HCT116 (cell line): ENCODE measurements around the gene AFAP1L1. TPM values are rescaled to one million over a fixed set of nuclear protein-coding genes. Genes with fewer than 3 reads are reported as not detected.
"Not testable (repeated sequence)": the region's sequence is repeated elsewhere in the genome, so short reads cannot be mapped to it uniquely, and the experiment has no call there.

Experiments
- ATAC-seq: fragments of 200-7000 bp; cut with Tn5 transposase; 2 replicates; pipeline ENCODE4 v1.9.1; 2020; ENCODE audit warnings: mild to moderate bottlenecking, moderate library complexity
- BruUV-seq: library from RNA; stranded (reverse); fragments of 400-500 nt; replicated peaks from 2 replicates; lab custom pipeline; 2021; lab: Mats Ljungman, UMichigan
- CTCF ChIA-PET: fragments of 300-600 bp; sonication (Branson Sonifier 250); formaldehyde crosslinking; loops from one replicate; lab custom pipeline; 2021; ENCODE audit warnings: antibody characterized with exemption; lab: Charles Lee
- POLR2A ChIA-PET: fragments of 300-600, 350-600 bp; sonication (Branson Sonifier 250); formaldehyde crosslinking; loops from one replicate; lab custom pipeline; 2021; ENCODE audit warnings: antibody characterized with exemption; lab: Charles Lee
- RAD21 ChIA-PET, 2 experiments: fragments of 300-600 bp; sonication (Branson Sonifier 250); formaldehyde crosslinking; loops; one replicate each; lab custom pipeline; 2023; ENCODE audit warnings: low total read pairs in 2 of 2; ENCODE audit not compliant: uncharacterized antibody in 2 of 2, unreplicated experiment in 2 of 2, low non-redundant PET in 1 of 2; lab: Charles Lee
- DNase-seq: peaks from one replicate; pipeline ENCODE4 v3.0.0-alpha.2; 2010; ENCODE audit warnings: low read depth, low spot score
- H2AFZ ChIP-seq: fragments of 200-600 bp; shearing (Covaris generic), sonication (generic); 2 replicates; pipeline ENCODE4 v1.6.1; 2017; ENCODE audit warnings: low read depth, mixed run types, mixed read lengths, antibody characterized with exemption, low read length; ENCODE audit not compliant: poor library complexity, severe bottlenecking
- H3K27ac ChIP-seq: 2 replicates; pipeline ENCODE4 v1.5.1; 2012; ENCODE audit warnings: low read depth, low read length
- H3K27me3 ChIP-seq: fragments of 200-600 bp; sonication (generic); 2 replicates; pipeline ENCODE4 v1.6.1; 2016; ENCODE audit warnings: mixed run types, low read length, mixed read lengths; ENCODE audit not compliant: insufficient read depth
- H3K36me3 ChIP-seq, 2 experiments: fragments of 200-500 bp in 1 of 2; fragments of 200-600 bp in 1 of 2; sonication (Bioruptor generic) in 1 of 2; sonication (generic) in 1 of 2; 2 replicates each; pipeline versions ENCODE4 v1.5.1 to v1.6.1; 2014 to 2016; ENCODE audit warnings: low read length in 2 of 2, inconsistent platforms in 1 of 2, mixed read lengths in 1 of 2, mixed run types in 1 of 2; ENCODE audit not compliant: insufficient read depth in 2 of 2, control insufficient read depth in 1 of 2
- H3K4me1 ChIP-seq, 2 experiments: fragments of 200-600 bp in 1 of 2; sonication (generic) in 1 of 2; 2 replicates each; pipeline versions ENCODE4 v1.5.1 to v1.6.1; 2012 to 2017; ENCODE audit warnings: low read length in 2 of 2, inconsistent platforms in 1 of 2, mild to moderate bottlenecking in 1 of 2, mixed read lengths in 1 of 2, mixed run types in 1 of 2, moderate library complexity in 1 of 2; ENCODE audit not compliant: insufficient read depth in 2 of 2, control insufficient read depth in 1 of 2
- H3K4me2 ChIP-seq: fragments of 200-600 bp; sonication (generic); 2 replicates; pipeline ENCODE4 v1.6.1; 2017; ENCODE audit warnings: mixed run types, low read length, mixed read lengths
- H3K4me3 ChIP-seq, 2 experiments: fragments of 200-600 bp in 1 of 2; sonication (generic) in 1 of 2; replicated peaks in 1 of 2; 2 replicates each; pipeline ENCODE4 v1.5.1; 2011 to 2016; ENCODE audit warnings: low read length in 2 of 2, control low read depth in 1 of 2, low read depth in 1 of 2, mild to moderate bottlenecking in 1 of 2, mixed read lengths in 1 of 2, mixed run types in 1 of 2
- H3K79me2 ChIP-seq: fragments of 200-600 bp; sonication (generic); 2 replicates; pipeline ENCODE4 v1.6.1; 2017; ENCODE audit warnings: mild to moderate bottlenecking, mixed run types, low read length, moderate library complexity, mixed read lengths; ENCODE audit not compliant: insufficient read depth
- H3K9ac ChIP-seq: fragments of 200-600 bp; sonication (generic); 2 replicates; pipeline ENCODE4 v1.6.1; 2016; ENCODE audit warnings: low read length, mixed read lengths
- H3K9me2 ChIP-seq: fragments of 200-600 bp; sonication (generic), shearing (Covaris generic); 2 replicates; pipeline ENCODE4 v1.6.1; 2017; ENCODE audit warnings: mixed run types, mild to moderate bottlenecking, moderate library complexity; ENCODE audit not compliant: insufficient read depth
- H3K9me3 ChIP-seq, 2 experiments: fragments of 200-500 bp in 1 of 2; fragments of 200-600 bp in 1 of 2; sonication (Bioruptor generic) in 1 of 2; sonication (generic) in 1 of 2; 2 replicates each; pipeline ENCODE4 v1.6.1; 2014 to 2017; ENCODE audit warnings: low read length in 2 of 2, mixed read lengths in 2 of 2, inconsistent platforms in 1 of 2, low read depth in 1 of 2, mild to moderate bottlenecking in 1 of 2, mixed run types in 1 of 2, moderate library complexity in 1 of 2; ENCODE audit not compliant: control insufficient read depth in 1 of 2, insufficient read depth in 1 of 2
- H4K20me1 ChIP-seq: fragments of 200-600 bp; sonication (generic), shearing (Covaris generic); 2 replicates; pipeline ENCODE4 v1.6.1; 2017; ENCODE audit warnings: mixed run types, mild to moderate bottlenecking, moderate library complexity; ENCODE audit not compliant: insufficient read depth
- CTCF ChIP-seq, 3 experiments: fragments of 200-600 bp in 1 of 3; sonication (generic) in 1 of 3; IDR thresholded peaks in 2 of 3; conservative IDR thresholded peaks in 1 of 3; 2 replicates each; pipeline ENCODE4 v1.5.1; 2012 to 2017; ENCODE audit warnings: low read depth in 2 of 3, low read length in 2 of 3, antibody characterized with exemption in 1 of 3, borderline replicate concordance in 1 of 3, control low read depth in 1 of 3, mild to moderate bottlenecking in 1 of 3, mixed read lengths in 1 of 3, mixed run types in 1 of 3, moderate library complexity in 1 of 3; ENCODE audit not compliant: insufficient read depth in 1 of 3
- ELF1 ChIP-seq: IDR thresholded peaks from 2 replicates; pipeline ENCODE4 v1.6.1; 2012; ENCODE audit warnings: low read depth, borderline replicate concordance
- JUND ChIP-seq: IDR thresholded peaks from 2 replicates; pipeline ENCODE4 v1.6.1; 2012
- MAX ChIP-seq: IDR thresholded peaks from 2 replicates; pipeline ENCODE4 v1.6.1; 2012
- REST ChIP-seq: IDR thresholded peaks from 2 replicates; pipeline ENCODE4 v1.6.1; 2012; ENCODE audit warnings: low read depth
- TCF7L2 ChIP-seq: IDR thresholded peaks from 2 replicates; pipeline ENCODE4 v1.7.0; 2011; ENCODE audit warnings: borderline replicate concordance, inconsistent platforms; ENCODE audit not compliant: insufficient read depth, insufficient read length; ENCODE audit errors: extremely low read depth
- ZFX ChIP-seq: fragments of 450-650 bp; IDR thresholded peaks from 2 replicates; pipeline ENCODE4 v1.6.1; 2017
- intact Hi-C: fragments of 100-400 bp; cut with micrococcal nuclease; formaldehyde crosslinking; loops from 2 replicates; pipeline ENCODE4 v1.10.0; 2022
- total RNA-seq: library from RNA; stranded (reverse); gene quantifications from one replicate; pipeline ENCODE4 v1.2.1, GENCODE V29; 2021; ENCODE audit not compliant: unreplicated experiment
- TF ChIP-seq, protein P1 (sequence below): IDR thresholded peaks from 2 replicates; pipeline ENCODE4 v1.6.1; 2012

AFAP1L1 gene
- total RNA-seq, 1 experiment from 2014 or later, result 4.3 TPM

GRCh38 chr5:149389552-149390495, 118.2 kb downstream of the AFAP1L1 start:
- CTCF ChIA-PET, result interaction anchor here (1.1 to 1.3 kb wide), 3 partner anchors 8 to 66 kb away, joined by 3 to 6 read pairs (median 3); no protein-coding TSS in a partner anchor
- intact Hi-C loops, result no loop called here
- Histone ChIP-seq H3K27ac (no peak overlapping the region), H3K9me2 (no peaks in the 10 kb centered on the region), H3K9ac (no peak overlapping the region), H3K4me3 (no peak overlapping the region), H3K27me3 (no peaks in the 10 kb centered on the region), H3K9me3 (no peaks in the 10 kb centered on the region), H4K20me1 (no peaks in the 10 kb centered on the region), H3K79me2 (no peaks in the 10 kb centered on the region), H3K4me1 (peaks cover 0 to 5% of the 10 kb centered on the region in 2 experiments; a peak in 1 of 4 replicates), H3K36me3 (no peaks in the 10 kb centered on the region), H2AFZ (no peak overlapping the region), H3K4me2 (no peak overlapping the region)
- no peak for ATAC-seq
- no TSS peak for BruUV-seq
- no peak for DNase-seq
- POLR2A ChIA-PET, result no interaction called here
- RAD21 ChIA-PET, result no interaction called here
- no peak for TF ChIP-seq REST
- TF ChIP-seq, protein P1, sequence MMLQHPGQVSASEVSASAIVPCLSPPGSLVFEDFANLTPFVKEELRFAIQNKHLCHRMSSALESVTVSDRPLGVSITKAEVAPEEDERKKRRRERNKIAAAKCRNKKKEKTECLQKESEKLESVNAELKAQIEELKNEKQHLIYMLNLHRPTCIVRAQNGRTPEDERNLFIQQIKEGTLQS, result no peak
- TF ChIP-seq JUND, result no peak
- TF ChIP-seq MAX, result no peak
- no peak for TF ChIP-seq CTCF (IDR thresholded peaks at IDR 0.05 in 2 of 3, conservative IDR thresholded peaks at IDR 0.05 in 1 of 3; ENCODE audit: borderline replicate concordance in 1 of 3, insufficient read depth in 1 of 3, low read depth in 2 of 3, low read length in 2 of 3)
- no peak for TF ChIP-seq TCF7L2
- no peak for TF ChIP-seq ZFX
- TF ChIP-seq ELF1, result no peak

DNA sequence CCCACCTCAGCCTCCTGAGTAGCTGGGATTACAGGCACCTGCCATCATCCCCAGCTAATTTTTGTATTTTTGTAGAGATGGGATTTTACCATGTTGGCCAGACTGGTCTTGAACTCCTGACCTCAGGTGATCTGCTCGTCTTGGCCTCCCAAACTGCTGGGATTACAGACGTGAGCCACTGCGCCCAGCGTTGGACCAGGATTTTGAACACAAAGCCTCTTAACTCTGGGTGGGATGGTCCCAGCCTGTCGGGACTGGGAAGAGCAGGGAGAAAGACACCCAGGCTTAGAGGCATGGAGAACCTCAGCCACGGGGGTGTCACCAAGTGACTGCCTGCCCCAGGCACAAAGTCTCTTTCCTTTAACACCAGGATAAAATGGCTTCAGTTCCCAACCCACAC, 119.4 kb downstream of the AFAP1L1 start:
- H3K4me2 ChIP-seq, H3K9ac ChIP-seq, RAD21 ChIA-PET, H3K4me1 ChIP-seq, H3K4me3 ChIP-seq, H4K20me1 ChIP-seq, H3K36me3 ChIP-seq, intact Hi-C loops, H3K27me3 ChIP-seq, POLR2A ChIA-PET, H3K27ac ChIP-seq, H3K9me3 ChIP-seq, DNase-seq, H3K9me2 ChIP-seq, H3K79me2 ChIP-seq, H2AFZ ChIP-seq, BruUV-seq, ATAC-seq: not testable (repeated sequence)
- CTCF ChIA-PET, result interaction anchor here (1.1 to 1.3 kb wide), 3 partner anchors 10 to 65 kb away, joined by 3 to 6 read pairs (median 3); no protein-coding TSS in a partner anchor
